Psoas muscle (tissue), 8 donors: Measurements from ENCODE around the gene ZBTB11. TPM values are rescaled to one million over a fixed set of nuclear protein-coding genes. Genes with fewer than 3 reads are reported as not detected.

ENCODE experiments used
- ATAC-seq, 4 donors: fragments of 200-7000 bp; cut with Tn5 transposase; one replicate each; pipeline ENCODE4 v1.9.1; 2020; ENCODE audit warnings: moderate library complexity in 3 of 4, mild to moderate bottlenecking in 2 of 4
- DNase-seq, 2 donors: peaks; one replicate each; pipeline ENCODE4 v3.0.0-alpha.2; 2020
- H3K27ac ChIP-seq: fragments of 200-600 bp; one replicate; pipeline ENCODE4 v1.8.0; 2022
- H3K27me3 ChIP-seq, 3 donors: fragments of 200-600 bp in 1 of 3; one replicate each; pipeline versions ENCODE4 v1.6.1 to v1.8.0; 2013 to 2022; ENCODE audit warnings: low read length in 2 of 3, mild to moderate bottlenecking in 2 of 3, moderate library complexity in 1 of 3; ENCODE audit not compliant: insufficient read depth in 3 of 3
- H3K36me3 ChIP-seq, 2 donors: fragments of 200-600 bp in 1 of 2; one replicate each; pipeline versions ENCODE4 v1.6.1 to v1.8.0; 2013 to 2022; ENCODE audit warnings: low read depth in 1 of 2, mild to moderate bottlenecking in 1 of 2, moderate library complexity in 1 of 2; ENCODE audit not compliant: insufficient read depth in 1 of 2
- H3K4me1 ChIP-seq: fragments of 200-600 bp; one replicate; pipeline ENCODE4 v1.8.0; 2022
- H3K4me3 ChIP-seq: fragments of 200-600 bp; one replicate; pipeline ENCODE4 v1.8.0; 2022; ENCODE audit warnings: mild to moderate bottlenecking
- H3K9me3 ChIP-seq: fragments of 200-600 bp; one replicate; pipeline ENCODE4 v1.8.0; 2022
- WGBS, 3 donors: extraction: QIAGEN DNeasy Blood & Tissue Kit; methylation state at CpG; one replicate each; pipeline versions ENCODE4 v1.1.6 to v1.1.7; 2013; 5-methylcytosine and 5-hydroxymethylcytosine counted together
- intact Hi-C, 2 donors: fragments of 100-400 bp; cut with DNase I; formaldehyde crosslinking; loops; one replicate each; pipeline versions ENCODE4 v1.11.0 to v1.14.2; 2022
- polyA plus RNA-seq, 3 donors: library from polyadenylated mRNA; stranded (reverse); fragments of 200-250 nt; gene quantifications; one replicate each; pipeline ENCODE4 v1.2.3, GENCODE V29; 2013
- total RNA-seq, 4 donors: library from RNA; stranded (reverse); fragmentation: NEBNext Ultra II Directional in 2 of 4; extraction: Animal tissue kit (Norgen Biotek cat#: 25700) in 2 of 4; gene quantifications; one replicate each; pipeline versions ENCODE4 v1.2.1 to v1.2.4, GENCODE V29; 2021 to 2023
- TF ChIP-seq, protein P1 (sequence below): fragments of 200-600 bp; IDR thresholded peaks from one replicate; pipeline ENCODE4 v1.8.0; 2022; ENCODE audit warnings: antibody characterized with exemption
- donor health status: healthy with polysubstance abuse.
- donor health status: DM: no; HTN: no; CAD: no; lungs with moderate emphysema.
- donor health status: Bipolar disorder and iron deficiency.
- donor health status: healthy.
- donor health status: DM: yes; HTN: yes; CAD: no.
- donor health status: DM: no; HTN: no; CAD: no.
- donor health status: DM: no; HTN: no; CAD: no.
- donor health status: DM: yes; HTN: yes; CAD: no.

ZBTB11 gene
- total and polyA plus RNA-seq, 7 donors: 5.5 to 12.6 (median 10.3) TPM

DNA sequence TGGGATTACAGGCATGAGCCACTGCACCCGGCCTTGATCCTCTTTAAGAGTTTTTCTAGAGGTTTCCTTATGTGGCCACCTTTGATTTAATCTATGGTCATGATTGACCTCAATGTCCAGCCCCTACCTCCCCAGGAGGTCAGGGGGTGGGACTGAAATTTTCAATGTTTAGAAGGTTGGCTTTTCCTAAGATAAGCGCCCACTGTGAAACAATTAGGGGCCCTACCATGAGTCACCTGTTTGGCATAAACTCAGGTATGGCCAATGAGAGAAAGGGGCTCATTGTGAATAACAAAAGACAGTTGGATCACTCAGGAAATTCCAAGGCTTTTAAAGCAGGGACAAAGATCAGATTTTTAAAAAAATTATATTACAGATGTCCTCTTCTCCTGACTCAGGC is 51.1 kb downstream of the ZBTB11 start:
- Histone ChIP-seq H3K9me3 (no peaks in the 10 kb centered on the region), H3K36me3 (no peaks in the 10 kb centered on the region), H3K4me3 (no peak overlapping the region), H3K27me3 (no peaks in the 10 kb centered on the region), H3K27ac (no peak overlapping the region), H3K4me1 (no peaks in the 10 kb centered on the region)
- DNase-seq: no peak
- TF ChIP-seq, protein P1, sequence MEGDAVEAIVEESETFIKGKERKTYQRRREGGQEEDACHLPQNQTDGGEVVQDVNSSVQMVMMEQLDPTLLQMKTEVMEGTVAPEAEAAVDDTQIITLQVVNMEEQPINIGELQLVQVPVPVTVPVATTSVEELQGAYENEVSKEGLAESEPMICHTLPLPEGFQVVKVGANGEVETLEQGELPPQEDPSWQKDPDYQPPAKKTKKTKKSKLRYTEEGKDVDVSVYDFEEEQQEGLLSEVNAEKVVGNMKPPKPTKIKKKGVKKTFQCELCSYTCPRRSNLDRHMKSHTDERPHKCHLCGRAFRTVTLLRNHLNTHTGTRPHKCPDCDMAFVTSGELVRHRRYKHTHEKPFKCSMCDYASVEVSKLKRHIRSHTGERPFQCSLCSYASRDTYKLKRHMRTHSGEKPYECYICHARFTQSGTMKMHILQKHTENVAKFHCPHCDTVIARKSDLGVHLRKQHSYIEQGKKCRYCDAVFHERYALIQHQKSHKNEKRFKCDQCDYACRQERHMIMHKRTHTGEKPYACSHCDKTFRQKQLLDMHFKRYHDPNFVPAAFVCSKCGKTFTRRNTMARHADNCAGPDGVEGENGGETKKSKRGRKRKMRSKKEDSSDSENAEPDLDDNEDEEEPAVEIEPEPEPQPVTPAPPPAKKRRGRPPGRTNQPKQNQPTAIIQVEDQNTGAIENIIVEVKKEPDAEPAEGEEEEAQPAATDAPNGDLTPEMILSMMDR: no peak
- no peak for ATAC-seq
- intact Hi-C loops: loop anchor here in 1 of 2 donors (2.0 kb wide), 1 partner anchor 41 kb away; no protein-coding TSS in a partner anchor
- 88 to 94% (median 89%) methylated on average over 2 of the region's 2 CpGs for WGBS, 3 donors

DNA sequence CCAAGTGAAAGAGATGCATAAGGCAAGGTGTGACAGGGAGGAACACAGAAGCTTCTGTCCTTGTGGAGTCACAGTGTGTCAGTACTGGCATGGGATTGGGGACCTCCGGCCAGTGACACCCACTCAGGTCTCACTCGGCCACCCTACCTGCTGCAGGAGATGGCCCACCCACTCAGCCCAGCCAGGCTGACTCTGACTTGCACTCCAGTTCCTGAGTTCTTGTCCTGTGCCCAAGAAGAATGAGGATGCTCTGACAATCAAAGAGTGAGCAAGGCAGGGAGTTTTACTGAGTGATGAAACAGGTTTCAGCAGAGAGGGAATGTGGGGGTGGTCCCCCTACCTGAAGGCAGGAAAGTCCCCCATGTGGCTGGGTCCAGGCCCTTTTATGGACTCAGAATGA is 52.1 kb downstream of the ZBTB11 start:
- Histone ChIP-seq H3K9me3 (no peaks in the 10 kb centered on the region), H3K4me1 (no peaks in the 10 kb centered on the region), H3K27ac (no peak overlapping the region), H3K36me3 (no peaks in the 10 kb centered on the region), H3K4me3 (no peak overlapping the region), H3K27me3 (no peaks in the 10 kb centered on the region)
- intact Hi-C loops: no loop called here
- ATAC-seq (no peak), DNase-seq (no peak)
- TF ChIP-seq, protein P1: no peak
- 83 to 88% (median 85%) methylated on average over 2 of the region's 2 CpGs for WGBS, 3 donors

DNA sequence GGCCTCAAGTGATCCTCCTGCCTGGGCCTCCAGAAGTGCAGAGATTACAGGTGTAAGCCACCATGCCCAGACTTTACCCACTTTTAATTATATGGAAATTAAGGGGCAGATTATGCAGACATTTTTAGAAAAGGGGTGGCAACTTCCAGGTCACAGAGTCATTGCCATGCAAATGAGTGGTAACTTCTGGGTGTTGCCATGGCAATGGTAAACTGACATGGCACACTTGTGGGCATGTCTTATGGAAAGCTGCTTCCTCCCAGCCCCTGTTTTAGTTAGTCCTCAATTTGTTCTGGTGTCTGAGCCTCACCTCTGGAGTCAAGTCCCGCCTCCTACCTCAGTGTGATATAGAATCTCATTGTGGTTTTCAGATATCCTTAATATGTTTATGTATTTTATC is 53.3 kb downstream of the ZBTB11 start:
- TF ChIP-seq, protein P1: no peak
- ATAC-seq: no peak
- WGBS, 3 donors: 92 to 97% (median 95%) methylated on average over 1 of the region's 1 CpG
- Histone ChIP-seq H3K36me3 (no peaks in the 10 kb centered on the region), H3K4me1 (no peaks in the 10 kb centered on the region), H3K9me3 (no peaks in the 10 kb centered on the region), H3K27ac (no peak overlapping the region), H3K27me3 (no peaks in the 10 kb centered on the region), H3K4me3 (no peak overlapping the region)
- DNase-seq: no peak
- intact Hi-C loops: no loop called here

DNA sequence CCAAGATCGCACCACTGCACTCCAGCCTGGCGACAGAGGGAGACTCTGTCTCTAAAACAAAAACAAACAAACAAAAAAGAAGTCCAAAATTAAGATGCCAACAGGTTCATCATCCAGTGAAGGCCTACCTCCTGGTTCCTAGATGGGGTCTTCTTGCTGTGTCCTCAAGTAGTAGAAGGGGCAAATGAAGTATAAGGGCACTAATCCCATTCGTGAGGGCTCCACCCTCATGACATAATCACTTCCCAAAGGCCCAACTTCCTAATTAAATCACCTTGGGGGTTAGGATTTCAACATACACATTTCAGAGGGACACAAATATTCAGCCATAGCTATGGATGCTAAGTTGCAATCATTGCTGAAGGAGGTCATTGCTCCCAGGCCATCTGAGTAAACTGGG is 57.2 kb downstream of the ZBTB11 start:
- 85 to 95% (median 89%) methylated on average over 3 of the region's 3 CpGs for WGBS, 3 donors
- intact Hi-C loops: no loop called here

DNA sequence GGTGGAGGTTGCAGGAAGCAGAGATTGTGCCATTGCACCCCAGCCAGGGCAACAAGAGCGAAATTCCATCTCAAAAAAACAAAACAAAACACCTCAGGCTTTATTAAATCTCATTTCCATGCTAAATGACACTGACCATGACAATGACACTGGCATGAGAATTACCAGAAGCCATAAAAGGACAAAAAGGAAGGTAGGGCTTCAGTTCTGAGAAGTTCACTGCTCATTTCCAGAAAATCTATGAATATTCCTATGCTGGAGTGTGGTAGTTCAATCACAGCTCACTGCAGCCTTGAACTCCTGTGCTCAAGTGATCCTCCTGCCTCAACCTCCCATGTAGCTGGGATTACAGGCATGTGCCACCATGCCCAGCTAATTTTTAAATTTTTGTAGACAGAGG is 58.2 kb downstream of the ZBTB11 start:
- Histone ChIP-seq H3K36me3 (no peaks in the 10 kb centered on the region), H3K27me3 (no peaks in the 10 kb centered on the region), H3K4me1 (no peaks in the 10 kb centered on the region), H3K27ac (no peak overlapping the region), H3K9me3 (no peaks in the 10 kb centered on the region), H3K4me3 (no peak overlapping the region)
- ATAC-seq (no peak), DNase-seq (no peak)
- intact Hi-C loops: no loop called here
- 54 to 76% (median 60%) methylated on average over 1 of the region's 1 CpG for WGBS, 3 donors
- TF ChIP-seq, protein P1: no peak

More for the DNA sequence above, 57.2 kb downstream of the ZBTB11 start:
- DNase-seq: no peak
- no peak for ATAC-seq
- Histone ChIP-seq H3K27ac (no peak overlapping the region), H3K4me1 (no peaks in the 10 kb centered on the region), H3K27me3 (no peaks in the 10 kb centered on the region), H3K4me3 (no peak overlapping the region), H3K36me3 (no peaks in the 10 kb centered on the region), H3K9me3 (no peaks in the 10 kb centered on the region)
- TF ChIP-seq, protein P1: no peak
